GM18526 (cell line): ENCODE measurements around the gene CNIH3.

Source experiments
- POLR2A ChIP-seq: IDR thresholded peaks from 3 replicates; pipeline ENCODE4 v1.6.1; 2011; ENCODE audit not compliant: insufficient read length; ENCODE audit errors: extremely low read depth

CNIH3 gene

GRCh38 chr1:224714553-224714952 is 98.4 kb downstream of the CNIH3 start:
- no peak for TF ChIP-seq POLR2A

- no peak for TF ChIP-seq POLR2A
Observed at GRCh38 chr1:224718470-224719053, 102.4 kb downstream of the CNIH3 start.

GRCh38 chr1:224719716-224720115 is 103.6 kb downstream of the CNIH3 start:
- TF ChIP-seq POLR2A = no peak

GRCh38 chr1:224720216-224720615 is 104.1 kb downstream of the CNIH3 start:
- no peak for TF ChIP-seq POLR2A

- TF ChIP-seq POLR2A = no peak
Observed at GRCh38 chr1:224721000-224721399, 104.9 kb downstream of the CNIH3 start.

GRCh38 chr1:224722838-224723237 is 106.7 kb downstream of the CNIH3 start:
- no peak for TF ChIP-seq POLR2A

- TF ChIP-seq POLR2A = no peak
Observed at GRCh38 chr1:224724566-224724965, 108.4 kb downstream of the CNIH3 start.

GRCh38 chr1:224726441-224727182 is 110.5 kb downstream of the CNIH3 start:
- no peak for TF ChIP-seq POLR2A

- TF ChIP-seq POLR2A = no peak
Observed at GRCh38 chr1:224727351-224728289, 111.5 kb downstream of the CNIH3 start.

- TF ChIP-seq POLR2A = no peak
Observed at GRCh38 chr1:224730540-224730939, 114.4 kb downstream of the CNIH3 start.

- TF ChIP-seq POLR2A = no peak
Observed at GRCh38 chr1:224730965-224731364, 114.8 kb downstream of the CNIH3 start.

- TF ChIP-seq POLR2A = no peak
Observed at GRCh38 chr1:224731633-224732032, 115.5 kb downstream of the CNIH3 start.

- TF ChIP-seq POLR2A = no peak
Observed at GRCh38 chr1:224732377-224733026, 116.4 kb downstream of the CNIH3 start.

GRCh38 chr1:224733027-224733911 is 117.2 kb downstream of the CNIH3 start:
- TF ChIP-seq POLR2A = no peak
